ENCODE data around the gene ADAMTS16.

GRCh38 chr5:5158472-5158895, 18.4 kb downstream of the ADAMTS16 start:
- TF ChIP-seq REST (IDR thresholded peaks at IDR 0.05; ENCODE audit: unreplicated experiment) (no peak), STAT1 (IDR thresholded peaks at IDR 0.05; ENCODE audit: unreplicated experiment) (no peak), POLR2AphosphoS5 (IDR thresholded peaks at IDR 0.05; ENCODE audit: low read depth) (no peak), EZH2phosphoT487 (IDR thresholded peaks at IDR 0.05; ENCODE audit: unreplicated experiment) (no peak), EZH2 (IDR thresholded peaks at IDR 0.05; ENCODE audit: low read depth, unreplicated experiment) (no peak), NANOG (IDR thresholded peaks at IDR 0.05; ENCODE audit: borderline replicate concordance) (no peak), ETS1 (IDR thresholded peaks at IDR 0.05) (no peak), ZNF462 (CRISPR knock-in tag; IDR thresholded peaks at IDR 0.05) (no peak), JUNB (IDR thresholded peaks at IDR 0.05; ENCODE audit: unreplicated experiment) (no peak)
- TF ChIP-seq, protein P1, sequence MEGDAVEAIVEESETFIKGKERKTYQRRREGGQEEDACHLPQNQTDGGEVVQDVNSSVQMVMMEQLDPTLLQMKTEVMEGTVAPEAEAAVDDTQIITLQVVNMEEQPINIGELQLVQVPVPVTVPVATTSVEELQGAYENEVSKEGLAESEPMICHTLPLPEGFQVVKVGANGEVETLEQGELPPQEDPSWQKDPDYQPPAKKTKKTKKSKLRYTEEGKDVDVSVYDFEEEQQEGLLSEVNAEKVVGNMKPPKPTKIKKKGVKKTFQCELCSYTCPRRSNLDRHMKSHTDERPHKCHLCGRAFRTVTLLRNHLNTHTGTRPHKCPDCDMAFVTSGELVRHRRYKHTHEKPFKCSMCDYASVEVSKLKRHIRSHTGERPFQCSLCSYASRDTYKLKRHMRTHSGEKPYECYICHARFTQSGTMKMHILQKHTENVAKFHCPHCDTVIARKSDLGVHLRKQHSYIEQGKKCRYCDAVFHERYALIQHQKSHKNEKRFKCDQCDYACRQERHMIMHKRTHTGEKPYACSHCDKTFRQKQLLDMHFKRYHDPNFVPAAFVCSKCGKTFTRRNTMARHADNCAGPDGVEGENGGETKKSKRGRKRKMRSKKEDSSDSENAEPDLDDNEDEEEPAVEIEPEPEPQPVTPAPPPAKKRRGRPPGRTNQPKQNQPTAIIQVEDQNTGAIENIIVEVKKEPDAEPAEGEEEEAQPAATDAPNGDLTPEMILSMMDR (conservative IDR thresholded peaks at IDR 0.05; ENCODE audit: low read depth in 2 of 2), result no peak
